Fibroblast of skin of abdomen (primary cell): ENCODE data around the gene PRKD1.

Experiments
- DNase-seq: peaks from one replicate; pipeline ENCODE4 v3.0.0-alpha.2; 2013

Gene PRKD1

DNA sequence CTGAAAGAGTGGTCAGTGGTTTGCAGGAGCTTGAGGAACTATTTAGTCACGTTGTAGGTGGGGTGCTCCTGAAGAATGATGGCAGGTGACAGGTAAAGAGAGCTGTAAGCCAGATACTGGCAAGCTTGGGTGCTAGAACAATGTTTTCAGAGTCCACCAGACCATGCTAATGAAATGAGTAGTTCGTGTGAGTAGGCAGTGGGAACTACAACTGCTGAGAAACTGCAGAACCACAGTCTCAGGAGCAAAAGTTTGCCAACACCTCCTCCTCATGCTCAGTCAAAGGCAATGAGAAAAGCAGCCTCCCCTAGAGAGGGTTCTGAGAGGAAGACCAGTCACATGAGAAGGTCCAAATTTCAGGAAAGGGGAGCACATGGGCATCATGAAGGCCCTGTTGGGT, 91.3 kb downstream of the PRKD1 start:
- DNase-seq: no peak

DNA sequence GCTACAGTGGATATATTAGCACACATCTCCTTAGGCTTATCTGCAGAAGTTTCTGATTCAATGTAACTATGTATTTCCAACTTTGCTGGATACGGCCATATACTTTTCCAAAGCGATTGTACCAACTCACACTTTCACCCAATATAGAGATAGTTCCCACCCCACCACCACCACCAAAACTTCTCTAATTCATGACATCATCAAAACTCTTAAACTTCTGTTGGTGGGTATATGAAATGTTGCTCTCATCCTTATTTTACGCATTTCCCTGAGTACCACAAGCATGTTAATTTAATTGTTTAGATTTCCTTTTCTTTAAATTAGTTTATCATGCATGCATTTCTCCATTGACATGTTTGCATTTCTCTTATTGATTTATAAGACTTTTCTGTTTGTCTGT, 95.6 kb downstream of the PRKD1 start:
- no peak for DNase-seq

DNA sequence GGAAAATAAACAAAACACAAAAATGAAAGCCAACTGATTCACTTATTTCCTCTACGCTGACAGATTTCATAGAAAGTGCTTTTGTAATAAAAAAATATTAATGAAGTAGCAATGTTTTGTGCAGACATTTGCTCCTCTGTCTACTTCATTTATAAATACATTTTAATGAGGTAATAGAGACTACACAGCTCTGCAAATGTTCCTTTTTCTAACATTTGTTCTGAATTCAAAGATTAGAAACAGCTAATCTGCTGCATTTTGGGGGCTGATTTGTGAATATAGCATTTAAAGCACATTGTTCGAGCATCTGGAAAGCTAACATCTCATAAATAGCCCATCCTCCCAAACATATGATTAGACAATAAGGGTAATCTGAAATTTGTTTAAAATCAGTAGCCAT, 97.8 kb downstream of the PRKD1 start:
- no peak for DNase-seq

DNA sequence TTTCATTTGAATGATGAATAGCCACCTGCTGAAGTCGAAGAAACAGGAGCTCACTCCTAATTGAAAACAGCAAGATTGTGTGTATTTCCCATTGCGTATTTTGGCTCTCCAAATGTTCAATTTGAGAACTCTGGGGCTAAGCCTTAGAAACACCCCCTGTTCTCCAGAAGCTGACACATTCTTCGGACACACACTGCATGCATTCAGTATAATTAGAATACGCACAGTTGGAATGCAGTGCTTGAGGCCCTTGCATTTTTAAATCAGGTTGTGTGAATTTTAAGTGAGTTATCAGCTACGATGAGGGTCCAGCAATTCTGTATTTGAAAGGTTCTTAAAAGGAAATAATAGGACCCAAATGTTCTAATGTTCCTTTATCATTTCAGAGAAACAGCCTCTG, 103.8 kb downstream of the PRKD1 start:
- no peak for DNase-seq

DNA sequence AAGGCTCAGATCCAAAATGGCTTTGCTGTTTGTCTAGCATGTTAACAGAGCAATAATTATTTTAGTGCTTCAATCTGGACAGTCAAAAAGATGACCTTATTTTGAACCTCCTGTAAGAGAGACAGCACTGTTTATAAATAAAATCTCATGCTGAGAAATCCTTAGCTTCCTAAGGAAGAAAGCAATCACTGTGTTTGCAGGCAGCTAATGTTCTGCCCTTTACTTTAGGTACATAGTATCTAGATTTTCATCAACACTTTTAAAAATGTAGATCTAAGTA, 105.3 kb downstream of the PRKD1 start:
- no peak for DNase-seq

DNA sequence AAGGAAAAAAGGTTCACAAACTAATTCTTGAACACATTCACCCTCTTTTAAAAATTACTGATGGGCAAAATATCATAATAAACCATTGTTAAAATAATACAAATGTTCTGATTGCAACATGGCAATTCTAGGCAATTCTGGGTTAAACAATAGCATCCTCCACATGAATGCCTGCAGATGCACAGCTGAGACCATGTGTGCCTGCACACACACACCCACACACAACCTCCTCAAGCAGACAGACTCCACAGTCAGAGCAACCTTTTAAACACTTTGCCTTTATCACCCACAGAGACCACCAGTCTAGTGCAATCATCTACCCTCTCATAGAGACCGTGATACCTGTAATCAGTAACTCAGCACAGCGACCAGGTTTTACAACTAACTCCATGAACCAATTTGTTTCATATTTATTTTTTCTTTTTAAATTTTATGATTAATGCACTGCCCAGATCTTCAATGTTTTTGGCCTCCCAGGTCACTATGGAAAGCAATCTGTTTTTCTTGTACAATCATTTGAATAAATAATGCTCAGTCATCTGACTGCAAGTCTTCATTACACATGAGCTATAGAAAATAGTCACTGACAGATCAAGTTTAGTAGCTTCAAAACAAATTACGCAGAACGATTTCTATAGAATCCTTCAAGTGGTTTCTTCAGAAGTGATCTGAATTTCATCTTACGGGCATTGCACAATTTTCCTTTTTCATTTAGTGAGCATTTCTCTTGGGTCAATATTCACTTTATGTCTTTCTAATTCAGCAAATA, 105.8 kb downstream of the PRKD1 start:
- no peak for DNase-seq

DNA sequence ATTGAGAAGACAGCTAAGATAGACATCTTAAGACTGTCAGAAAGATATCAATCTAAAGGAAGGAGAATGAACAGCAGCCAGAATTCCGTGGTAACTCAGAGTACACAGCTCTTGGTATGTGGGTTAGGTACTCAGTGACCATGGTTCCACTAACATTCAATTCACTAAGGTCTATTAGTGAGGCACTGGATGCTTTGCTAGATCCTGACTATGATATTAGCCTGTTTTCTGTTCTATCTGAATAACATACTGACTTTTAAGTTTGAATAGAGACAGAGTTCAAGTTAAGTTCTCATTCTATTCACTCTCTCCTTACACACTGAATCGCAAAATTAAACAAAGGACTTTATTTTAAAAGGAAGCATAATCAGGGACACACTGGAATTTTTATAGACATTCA, 106.4 kb downstream of the PRKD1 start:
- no peak for DNase-seq

DNA sequence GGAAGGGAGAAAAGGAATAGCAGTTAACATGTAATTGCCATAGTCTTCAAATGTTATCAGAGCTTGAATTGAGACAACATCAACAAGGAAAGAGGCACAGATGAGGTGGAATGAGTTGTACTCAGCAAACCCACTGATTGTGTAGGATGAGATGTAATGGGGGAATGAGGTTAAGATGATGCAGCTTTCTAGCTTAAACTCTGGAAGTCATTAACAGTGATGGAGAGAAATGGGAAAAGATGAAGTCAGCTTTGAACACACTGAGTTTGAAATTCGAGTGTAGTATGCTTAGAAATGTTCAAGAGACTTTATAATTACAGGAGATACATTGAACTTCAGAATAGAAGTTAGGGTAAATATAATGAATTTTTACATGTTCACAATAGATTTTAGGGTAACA, 106.9 kb downstream of the PRKD1 start:
- DNase-seq: no peak

DNA sequence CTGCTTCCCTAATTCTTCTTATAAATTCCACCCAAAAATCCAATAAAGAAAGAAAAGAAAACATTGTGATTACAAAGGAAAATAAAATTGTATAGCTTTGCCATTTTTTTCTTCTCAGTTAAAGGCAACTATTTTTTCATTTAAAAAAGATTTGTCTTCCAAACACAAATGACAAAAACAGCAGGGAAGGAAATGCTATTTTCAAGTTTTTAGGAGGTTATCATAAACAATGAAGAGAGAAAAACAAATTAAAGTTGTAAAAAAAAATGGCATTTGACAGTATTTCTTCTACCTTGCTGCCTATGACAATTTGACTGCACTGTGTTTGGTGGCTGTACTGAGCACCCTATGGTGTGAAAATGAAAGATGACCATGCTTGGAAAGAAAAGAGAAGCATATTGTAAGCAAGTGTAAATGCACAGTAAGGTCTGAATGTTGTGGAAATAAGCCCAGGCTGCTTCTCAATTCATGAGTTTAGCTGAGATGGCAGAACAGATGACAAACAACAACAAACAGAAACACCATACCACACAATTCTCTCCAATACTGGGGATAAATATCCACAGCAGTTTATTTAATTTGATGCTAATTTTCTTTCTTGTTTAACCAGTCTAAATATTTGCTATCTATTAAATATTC, 109.8 kb downstream of the PRKD1 start:
- no peak for DNase-seq

DNA sequence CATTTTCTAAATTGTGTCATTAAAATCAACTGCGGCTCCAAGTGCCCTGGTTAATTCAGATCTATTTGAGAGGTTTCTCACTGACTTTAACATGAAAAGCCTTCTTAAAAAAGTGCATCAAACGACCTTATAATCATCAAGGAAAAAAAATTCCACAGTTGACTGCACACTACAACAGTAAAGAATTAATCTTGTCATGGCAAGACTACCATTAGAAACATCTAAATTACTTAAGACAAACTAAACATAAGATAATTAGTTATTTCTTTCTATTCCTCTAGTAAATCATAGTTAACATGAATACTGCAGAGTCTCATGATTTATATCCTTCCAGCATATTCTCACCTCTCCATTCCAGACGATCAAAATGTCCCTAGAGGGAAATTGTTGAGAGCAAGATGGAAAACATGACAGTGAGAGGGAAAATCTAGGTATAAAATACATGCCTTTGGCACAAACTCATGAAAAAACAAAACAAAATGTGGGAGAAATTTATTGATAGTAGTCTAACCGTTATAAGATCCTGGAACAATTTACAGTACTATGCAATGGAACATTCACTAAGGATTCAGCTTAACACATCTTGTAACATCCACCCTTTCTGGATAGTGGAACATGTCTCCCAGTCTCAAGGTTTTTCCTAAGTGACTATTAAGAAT, 112.5 kb downstream of the PRKD1 start:
- no peak for DNase-seq

DNA sequence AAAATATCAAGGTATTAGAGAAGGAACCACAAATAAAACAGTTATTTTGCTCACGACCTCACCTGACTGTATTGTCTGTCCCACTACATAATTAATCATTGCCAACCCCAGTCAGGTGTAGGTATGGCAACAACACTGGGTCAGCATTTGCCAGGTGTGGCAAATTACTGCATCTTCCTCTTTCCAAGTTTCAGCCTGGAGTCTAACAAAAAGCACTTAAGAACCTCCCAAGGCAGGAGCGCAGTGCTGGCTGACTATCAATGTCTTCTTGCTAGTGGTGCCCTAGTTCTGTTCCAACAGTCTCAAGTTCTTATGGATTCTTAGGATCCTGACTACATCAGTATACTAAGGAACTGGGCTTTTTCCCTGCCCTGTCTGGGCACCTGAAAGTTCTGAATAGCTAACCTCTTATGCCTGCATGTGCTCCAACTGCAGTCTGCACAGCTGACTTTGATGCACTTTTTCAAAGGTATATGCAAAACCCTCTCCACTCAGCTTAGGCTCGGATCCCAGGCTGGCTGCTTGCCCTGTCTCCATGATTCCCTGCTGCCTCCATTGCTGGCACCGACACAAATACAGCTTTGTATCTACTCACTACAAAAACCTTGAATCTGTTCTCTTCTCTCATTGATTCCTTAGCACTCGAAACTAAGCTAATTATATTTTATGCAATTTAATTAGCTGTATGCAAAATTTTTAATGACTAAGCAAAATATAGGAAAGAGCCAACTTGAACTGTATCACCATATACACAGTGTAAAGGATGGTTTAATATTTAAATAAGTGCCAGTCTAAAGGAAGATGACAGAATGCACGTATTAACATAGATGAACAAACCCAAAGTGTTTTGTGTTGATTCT, 113.3 kb downstream of the PRKD1 start:
- no peak for DNase-seq

DNA sequence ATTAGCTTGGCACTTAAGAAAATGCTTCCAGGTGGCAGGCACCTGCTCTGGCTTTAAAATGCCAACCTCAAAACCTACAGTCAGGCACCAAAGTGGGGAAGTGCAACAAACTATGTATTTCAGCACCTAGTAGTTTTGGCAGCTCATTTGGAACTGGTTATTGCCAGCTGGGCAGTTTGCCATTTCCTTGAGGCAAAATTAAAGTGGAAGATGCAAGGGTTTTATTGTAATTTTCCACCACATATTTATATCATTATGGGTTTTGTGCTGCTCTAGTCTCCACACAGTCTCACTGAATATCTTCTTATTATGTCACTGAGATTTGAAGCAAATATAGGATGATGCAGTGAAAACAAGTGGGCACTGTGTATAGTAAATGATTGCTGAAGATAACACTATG, 117.0 kb downstream of the PRKD1 start:
- peak; percentile 18 for DNase-seq

DNA sequence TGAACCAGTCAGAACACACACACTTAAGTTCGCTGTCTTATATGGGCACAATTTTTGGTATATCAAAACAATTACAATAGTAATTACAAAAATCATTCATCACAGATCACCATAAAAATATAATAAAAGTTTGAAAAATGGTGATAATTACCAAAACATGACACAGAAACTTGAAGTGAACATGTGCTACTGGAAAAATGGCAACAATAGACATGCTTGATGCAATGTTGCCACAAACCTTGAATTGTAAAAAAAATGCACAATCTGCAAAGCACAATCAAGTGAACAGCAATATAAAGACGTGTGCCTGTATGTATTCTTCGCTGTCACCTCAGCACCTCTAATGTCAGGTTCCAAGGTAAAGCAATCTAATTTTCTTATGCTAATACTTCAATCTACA, 117.6 kb downstream of the PRKD1 start:
- no peak for DNase-seq

DNA sequence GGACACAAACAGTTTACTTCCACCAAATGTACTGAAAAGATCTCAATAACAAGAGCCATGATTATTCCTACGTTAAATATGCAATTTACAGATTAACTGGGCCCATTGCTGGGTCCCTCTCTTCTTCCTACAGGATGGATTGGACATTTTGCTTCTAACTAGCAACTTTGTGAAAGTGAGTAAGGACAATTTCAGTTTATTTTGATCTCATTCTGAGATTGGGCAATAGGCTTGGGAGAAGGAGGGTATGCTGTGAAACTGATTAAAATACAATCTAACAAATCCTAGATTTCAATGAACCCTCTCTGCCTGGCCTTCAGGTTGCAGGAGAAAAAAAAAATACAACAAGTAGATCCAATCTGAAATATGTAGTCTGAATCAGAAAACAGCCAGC, 121.5 kb downstream of the PRKD1 start:
- no peak for DNase-seq

DNA sequence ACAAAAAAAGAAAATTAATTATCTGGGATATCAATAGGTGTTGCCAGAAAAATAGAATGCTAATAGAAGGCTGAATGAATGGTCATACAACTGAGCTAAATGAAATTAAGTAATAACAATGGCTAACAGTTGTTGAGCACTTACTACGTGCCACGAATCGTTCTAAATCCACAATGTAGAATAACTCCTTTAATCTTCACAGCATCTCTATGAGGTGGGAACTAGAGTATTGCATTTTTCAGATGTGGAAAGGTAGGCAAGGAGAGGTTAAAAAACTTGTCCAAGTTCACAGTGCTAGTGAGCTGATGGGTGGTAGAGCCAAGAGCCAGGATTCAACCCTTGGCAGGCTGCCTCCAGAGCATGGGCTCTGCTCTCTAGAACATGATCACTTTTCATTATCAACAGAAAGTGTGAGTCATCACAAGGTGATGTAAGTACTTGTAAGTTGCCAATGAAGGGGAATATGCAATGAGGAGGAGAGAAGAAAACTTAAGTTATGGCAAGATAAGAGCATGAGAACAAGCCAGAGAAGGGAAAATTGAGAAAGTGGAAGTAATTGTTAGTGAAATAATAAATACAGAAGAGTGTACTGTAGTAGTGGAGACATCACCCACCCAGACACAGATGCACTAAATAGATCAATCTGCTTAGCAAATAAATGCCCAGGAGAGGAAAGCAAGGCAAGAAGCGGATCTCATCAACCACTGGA, 122.1 kb downstream of the PRKD1 start:
- DNase-seq: peak; percentile 93

DNA sequence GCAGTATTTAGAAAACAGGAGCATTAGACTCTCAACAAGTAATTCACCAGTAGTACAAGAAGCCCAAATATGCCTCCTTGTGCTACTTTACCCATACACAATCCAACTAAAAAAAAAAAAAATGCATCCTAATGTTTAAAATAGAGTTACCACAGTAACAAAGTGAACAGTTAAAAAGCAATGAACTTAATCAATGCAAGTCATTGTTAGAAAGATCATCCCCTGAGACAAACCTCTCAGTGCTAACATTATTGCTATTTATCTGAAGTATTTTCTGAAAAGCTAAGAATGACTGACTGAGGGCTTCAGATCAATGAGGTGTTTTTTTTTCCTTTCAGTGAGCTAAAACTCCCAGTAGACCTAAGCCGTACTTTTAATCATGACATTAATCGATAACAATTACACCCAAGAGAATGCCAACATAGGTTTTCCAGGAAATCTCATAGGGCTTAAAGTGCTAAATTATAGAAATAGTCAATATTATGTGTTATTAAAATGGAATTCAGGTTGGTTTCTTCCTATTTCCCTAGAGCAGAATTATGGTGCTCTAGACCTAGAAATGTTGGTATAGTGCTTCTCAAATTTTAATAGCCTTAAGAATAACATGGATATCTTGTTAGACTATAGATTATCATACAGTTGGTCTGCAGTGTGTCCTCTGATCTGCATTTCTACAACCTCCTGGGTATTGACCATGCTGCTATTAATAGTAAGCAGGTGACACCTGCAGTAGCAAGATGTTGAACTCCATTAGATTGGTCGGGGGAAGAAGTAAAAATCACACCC, 123.0 kb downstream of the PRKD1 start:
- DNase-seq: no peak

DNA sequence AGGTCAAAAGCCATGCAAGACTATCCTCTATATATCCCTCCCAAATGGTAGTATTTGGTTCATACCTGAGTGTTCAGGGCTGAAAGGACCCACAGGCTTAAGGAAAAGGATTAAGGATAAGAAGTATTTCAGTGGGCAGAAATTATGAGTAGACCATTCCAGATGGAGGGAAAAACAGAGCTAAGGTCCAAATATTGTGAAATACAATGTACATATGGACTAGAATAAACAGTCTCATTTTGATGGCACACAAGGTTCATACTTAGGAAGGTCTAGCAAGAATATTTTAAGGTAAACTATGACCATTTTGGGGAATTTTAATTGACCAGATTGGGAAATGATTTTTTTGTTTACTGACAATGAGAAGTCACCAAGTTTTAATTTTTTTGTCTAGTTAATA, 124.6 kb downstream of the PRKD1 start:
- DNase-seq: no peak

DNA sequence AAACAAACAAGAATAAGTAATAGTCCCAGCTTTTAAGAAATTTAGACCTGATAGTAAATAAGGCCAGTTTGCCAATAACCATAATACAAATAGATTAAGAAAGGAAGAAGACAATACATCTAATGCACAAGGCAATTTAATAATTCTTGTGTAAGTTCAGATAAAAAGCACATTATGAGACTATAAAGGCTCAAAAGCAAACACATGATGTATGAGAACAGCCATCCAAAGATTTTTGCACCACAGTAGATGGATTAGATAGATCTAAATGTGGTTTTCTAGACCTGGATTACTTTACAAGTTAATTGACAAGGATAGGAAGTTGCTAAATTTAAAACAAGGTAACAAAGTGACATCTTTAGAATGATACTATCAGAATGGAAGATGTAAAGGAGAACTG, 125.4 kb downstream of the PRKD1 start:
- DNase-seq: no peak

DNA sequence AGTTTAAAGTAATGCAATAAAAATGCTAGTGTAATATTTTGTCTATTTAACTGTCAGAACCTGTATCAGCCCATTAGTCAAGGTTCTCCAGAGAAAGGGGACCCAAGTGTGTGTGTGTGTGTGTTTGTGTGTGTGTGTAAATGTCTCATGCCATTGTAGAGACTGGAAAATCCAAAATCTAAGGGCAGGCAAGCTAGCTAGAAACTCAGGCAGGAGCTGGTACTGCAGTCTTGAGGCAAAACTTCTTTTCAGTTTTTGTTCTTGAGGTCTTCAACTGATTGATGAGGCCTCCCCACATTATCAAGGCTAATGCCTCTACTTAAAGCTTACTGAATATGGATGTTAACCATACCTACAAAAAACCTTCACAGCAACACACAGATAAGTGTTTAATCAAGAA, 126.7 kb downstream of the PRKD1 start:
- DNase-seq: no peak

DNA sequence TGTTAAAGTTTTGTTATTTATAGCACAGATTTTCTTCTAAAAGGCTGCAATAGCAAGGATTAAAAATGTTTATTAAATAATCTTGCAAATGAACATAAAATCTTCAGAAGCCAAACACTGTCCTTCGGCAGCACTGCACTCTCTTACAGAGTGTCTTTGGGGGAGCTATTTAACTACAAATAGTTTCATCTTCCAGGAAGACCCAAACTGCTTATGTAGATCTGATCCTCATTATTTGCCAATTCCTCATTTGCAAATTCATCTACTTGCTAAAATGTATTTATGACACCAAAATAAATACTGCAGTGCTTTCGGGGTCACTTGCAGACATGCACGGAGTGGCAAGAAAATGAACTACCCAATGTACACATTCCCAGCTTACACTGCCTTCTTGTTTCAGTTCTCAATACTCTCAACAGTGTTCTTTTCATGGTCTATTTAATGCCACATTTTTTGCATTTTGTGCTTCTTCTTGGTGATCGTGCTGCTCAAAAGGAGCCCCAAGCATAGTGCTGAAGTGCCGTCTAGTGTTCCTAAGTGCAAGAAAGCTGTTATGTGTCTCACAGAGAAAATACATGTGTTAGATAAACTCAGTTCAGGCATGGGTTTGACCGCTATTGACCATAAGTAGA, 128.1 kb downstream of the PRKD1 start:
- DNase-seq: no peak

DNA sequence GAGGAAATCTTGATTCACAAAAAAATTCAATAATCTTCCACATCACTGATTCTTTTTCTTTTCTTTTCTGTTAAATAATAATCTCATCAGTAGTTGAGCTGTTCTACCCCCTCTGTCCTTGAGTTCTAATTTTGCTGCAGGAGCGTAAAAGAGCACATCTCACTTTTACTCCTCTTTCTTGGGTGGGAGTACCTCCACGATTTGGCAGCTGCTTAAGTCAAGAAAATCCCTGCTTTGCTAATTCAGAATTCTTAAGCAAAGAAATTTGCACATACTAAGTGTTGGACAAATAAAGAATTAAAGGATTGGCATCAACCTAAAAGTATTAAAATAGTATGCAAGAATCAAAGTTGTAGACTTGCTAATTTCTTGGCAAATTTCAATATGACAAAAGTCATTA, 128.8 kb downstream of the PRKD1 start:
- DNase-seq: no peak
